ENCODE measurements around the gene BMP8B.
"Not testable (repeated sequence)": the region's sequence is repeated elsewhere in the genome, so short reads cannot be mapped to it uniquely, and the experiment has no call there.

- TF ChIP-seq EZH2 (IDR thresholded peaks at IDR 0.05; ENCODE audit: borderline replicate concordance); CTCF (IDR thresholded peaks at IDR 0.05; ENCODE audit: poor library complexity); EZH2phosphoT487 (IDR thresholded peaks at IDR 0.05; ENCODE audit: low read depth, severe bottlenecking, unreplicated experiment): not testable (repeated sequence)
These were observed 12.8 kb downstream of the BMP8B start for GRCh38 chr1:39775676-39776399.

All from hepatocyte (in vitro differentiated cells).